HG02885 (cell line): ENCODE results near the gene EVL.
A peak's percentile ranks its signal among the peaks of the same experiment; 100 is the strongest.

Experiments
- ATAC-seq: cut with Tn5 transposase; IDR thresholded peaks from one replicate; pipeline ENCODE4 v1.9.1; 2021; ENCODE audit warnings: mild to moderate bottlenecking; ENCODE audit not compliant: unreplicated experiment, poor library complexity

The EVL gene

GRCh38 chr14:100078997-100079725 lies 13.9 kb downstream of the EVL start:
- peak; percentile 54 for ATAC-seq

GRCh38 chr14:100079726-100080005 lies 14.4 kb downstream of the EVL start:
- ATAC-seq, result no peak

DNA sequence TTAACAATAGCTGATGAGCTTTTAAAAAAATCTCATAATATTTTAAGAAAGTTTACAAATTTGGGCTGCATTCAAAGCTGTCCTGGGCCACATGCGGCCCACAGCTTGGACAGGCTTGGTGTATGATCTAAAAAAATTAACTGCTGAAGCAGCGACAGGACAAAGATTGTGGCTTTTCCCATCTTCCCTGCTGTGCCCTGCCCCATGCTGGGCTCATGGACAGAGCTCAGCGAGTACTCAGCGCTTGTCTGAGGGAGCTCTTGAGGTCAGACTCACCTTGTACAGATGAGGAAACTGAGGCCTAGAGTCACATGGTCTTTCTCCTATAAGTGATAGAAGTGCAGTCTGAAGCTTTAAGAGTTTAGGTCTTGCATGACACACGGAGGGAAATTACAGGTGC lies 15.0 kb downstream of the EVL start:
- ATAC-seq, result no peak

- ATAC-seq, result no peak
Measured at GRCh38 chr14:100081997-100082625, 16.9 kb downstream of the EVL start.

DNA sequence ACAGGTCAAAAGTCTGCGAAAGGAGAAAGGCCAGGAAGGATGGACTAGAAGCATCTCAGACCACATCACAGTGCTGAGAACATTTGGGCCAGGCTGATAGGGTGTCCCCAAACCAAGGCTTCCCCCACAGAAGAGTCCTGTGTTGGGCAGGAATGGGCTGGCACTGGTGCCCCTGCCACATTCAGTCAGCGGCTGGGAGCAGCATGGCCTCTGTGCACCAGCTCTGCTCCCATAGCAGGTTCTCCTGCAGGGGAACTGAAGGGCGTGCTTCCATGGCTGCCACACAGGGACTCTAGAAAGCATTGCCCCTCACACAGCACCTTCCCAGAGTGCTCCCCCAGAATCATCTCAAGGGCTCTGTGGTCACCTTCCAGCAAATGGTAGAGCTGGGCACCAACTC lies 17.5 kb downstream of the EVL start:
- no peak for ATAC-seq

DNA sequence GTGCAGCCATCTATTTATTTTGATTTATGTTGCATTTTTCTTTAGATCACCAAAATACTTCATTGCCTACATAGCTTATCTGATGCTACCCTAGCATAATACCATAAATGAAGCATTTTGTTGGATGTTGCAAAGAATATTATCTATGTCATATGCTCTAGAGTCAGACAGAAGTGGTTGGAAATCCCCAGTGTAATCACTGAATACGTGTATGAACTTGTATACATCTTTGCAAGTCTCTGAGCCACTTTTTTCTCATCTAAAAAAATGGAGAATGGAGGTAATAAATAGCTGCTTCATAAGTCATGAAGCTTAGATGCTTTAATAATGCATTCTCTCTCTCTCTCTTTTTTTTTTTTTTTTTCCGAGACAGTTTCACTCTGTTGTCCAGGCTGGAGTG lies 18.5 kb downstream of the EVL start:
- ATAC-seq, result no peak

GRCh38 chr14:100084591-100084990 lies 19.4 kb downstream of the EVL start:
- ATAC-seq, result no peak

- ATAC-seq, result no peak
Measured at GRCh38 chr14:100085462-100085861, 20.2 kb downstream of the EVL start.

DNA sequence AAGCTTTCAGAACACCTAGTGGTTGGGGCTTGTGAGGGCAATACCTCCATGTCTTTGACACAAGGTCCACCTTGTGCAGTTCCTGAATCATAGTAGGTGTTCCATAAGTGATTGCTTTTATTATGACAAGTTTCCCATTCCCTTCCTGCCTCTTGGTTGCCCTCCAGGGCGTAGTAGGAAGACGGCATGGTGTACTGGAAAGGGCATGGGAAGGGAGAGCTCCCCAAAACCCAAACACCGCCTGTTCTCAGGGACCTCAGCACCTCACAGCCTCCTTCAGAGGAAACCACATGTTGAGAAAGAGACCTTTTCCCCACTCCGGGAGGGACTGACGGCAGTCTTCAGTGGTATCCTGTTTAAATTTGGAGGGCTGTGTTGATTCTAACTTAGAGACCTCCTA lies 21.1 kb downstream of the EVL start:
- ATAC-seq, result no peak

DNA sequence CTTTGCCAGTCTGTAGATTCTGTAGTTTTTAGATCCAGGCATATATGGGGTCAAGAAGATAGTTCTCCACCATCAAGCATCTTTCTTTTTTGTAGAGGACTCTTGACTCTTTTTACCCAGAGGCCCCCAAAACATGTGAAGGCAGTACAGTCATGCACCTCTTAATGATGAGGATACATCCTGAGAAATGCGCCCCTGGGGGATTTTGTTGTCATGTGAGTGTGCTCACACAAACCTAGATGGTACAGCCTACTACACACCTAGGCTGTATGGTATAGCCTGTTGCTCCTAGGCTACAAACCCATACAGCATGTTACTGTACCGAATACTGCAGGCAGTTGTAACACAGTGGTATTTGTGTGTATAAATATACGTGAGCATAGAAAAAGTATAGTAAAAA lies 23.0 kb downstream of the EVL start:
- ATAC-seq, result no peak

DNA sequence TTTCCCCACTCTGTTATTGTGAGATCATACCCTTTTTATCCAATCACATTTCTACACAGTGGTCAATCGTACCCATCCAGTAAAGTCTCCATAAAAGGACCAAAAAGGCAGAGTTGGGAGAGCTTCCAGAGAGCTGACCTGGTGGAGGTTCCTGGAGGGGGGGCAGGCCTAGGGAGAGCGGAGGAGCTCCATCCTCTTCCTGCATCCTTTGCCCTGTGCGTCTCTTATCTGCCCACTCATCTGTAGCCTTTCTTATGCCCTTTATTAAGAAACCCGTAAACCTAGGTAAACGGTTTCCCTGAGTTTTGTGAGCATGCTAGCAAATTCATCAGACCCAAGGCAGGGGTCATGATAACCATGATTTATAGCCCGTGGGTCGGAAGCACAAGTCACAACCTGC lies 26.2 kb downstream of the EVL start:
- ATAC-seq, result no peak

DNA sequence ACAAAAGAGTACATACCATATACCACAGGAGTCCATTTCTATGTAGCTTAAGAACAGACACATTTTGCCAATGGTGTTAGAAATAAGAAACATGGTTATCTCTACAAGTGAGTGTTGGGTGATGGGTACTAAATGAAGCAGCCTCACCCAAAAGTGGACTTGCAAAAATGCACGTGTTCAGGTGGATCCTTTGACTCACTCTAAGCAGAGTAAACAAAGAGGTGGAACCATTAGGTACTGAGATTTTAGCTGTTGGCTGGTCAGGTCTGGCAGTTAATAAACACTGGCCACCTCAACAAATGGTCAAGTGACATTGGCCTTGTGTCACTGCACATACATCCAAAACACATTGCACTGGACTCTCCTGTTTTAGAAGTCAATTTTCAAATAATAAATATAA lies 27.6 kb downstream of the EVL start:
- ATAC-seq, result no peak

DNA sequence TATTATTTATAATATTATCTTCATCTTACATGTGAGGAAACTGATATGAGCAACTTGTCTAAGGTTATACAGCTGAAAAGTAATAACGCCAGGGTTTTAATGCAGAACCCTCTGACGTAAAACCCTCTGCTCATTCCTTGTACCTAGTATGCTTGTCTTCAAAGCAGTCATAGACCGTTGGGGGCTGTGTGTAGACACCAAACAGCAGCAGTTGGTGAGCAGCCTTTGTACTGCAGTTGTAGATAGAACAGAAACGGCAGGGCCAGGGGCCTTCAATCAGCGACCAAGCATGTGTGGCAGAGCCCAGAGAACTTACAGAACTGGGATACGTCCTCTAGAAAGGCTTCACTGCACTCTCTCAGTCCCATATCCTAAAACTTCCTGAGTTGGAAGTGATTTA lies 28.1 kb downstream of the EVL start:
- no peak for ATAC-seq

DNA sequence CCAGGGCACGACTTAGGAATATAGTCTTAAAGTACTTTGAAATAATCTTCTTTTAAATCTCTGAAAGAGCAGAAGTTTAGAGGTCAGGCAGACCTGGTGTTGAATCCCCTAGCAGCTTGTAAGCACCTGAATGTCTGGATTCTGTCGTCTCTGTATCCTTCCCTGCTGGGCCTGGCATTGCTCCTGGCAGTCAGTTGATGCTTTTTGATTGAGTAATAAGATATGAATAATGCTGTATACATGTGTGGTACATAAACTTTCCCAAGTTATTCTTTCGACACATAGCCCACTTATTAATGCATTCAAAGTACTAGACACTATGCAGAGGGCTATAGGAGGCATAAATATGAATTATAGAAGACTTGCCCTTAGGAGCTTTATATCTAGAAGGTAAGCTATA lies 31.4 kb downstream of the EVL start:
- no peak for ATAC-seq

DNA sequence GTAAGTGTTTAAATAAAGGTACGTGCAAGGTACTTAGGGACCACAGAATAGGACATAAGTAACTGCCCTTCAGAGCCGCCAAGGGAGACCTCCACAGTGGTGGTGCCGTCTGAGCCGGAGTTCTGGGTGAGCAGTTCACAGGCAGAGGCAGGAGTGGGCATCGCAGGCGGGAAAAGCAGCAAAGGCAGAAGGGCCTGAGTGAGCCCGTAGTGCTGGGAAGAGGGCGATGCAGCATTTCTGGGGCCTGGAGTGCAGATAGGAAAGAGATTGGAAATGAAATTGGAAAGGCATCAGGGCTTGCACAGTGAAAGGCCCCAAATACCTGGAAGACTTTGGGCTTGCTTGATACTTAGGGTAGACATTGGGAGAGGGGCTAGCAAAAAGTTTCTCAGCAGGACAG lies 32.9 kb downstream of the EVL start:
- ATAC-seq, result no peak

DNA sequence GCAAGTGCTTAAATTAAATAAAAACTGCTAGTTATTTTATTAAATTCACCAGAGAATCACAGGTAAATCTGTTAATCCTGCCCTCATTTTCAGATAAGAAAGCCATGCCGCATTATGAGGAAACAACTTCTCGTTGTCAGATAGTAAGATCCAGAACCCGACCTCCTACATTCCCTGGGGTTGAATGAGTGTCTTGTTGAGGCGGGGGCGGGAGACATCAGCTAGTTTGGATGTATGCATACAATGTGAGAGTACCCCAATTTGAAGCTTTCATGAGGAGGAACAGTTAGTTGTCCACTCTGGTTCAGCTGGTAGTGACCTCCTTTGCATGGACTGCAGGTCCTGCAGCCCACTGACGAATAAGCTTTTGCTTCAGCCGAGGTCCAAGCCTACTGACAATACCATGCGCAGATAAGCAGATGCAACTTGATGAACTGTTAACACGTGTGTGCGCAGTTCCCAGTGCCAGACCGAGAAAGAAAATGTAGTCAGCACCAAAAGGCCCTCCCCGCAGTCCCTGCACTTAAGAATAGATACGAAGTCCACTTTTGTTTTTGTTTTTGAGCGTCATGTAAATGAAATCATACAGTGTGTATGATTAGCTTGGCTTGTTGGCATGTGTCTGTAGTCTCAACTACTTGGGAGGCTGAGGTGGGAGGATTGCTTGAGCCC lies 34.9 kb downstream of the EVL start:
- no peak for ATAC-seq

GRCh38 chr14:100102156-100102785 lies 37.0 kb downstream of the EVL start:
- no peak for ATAC-seq

GRCh38 chr14:100103250-100104005 lies 38.2 kb downstream of the EVL start:
- ATAC-seq, result no peak

DNA sequence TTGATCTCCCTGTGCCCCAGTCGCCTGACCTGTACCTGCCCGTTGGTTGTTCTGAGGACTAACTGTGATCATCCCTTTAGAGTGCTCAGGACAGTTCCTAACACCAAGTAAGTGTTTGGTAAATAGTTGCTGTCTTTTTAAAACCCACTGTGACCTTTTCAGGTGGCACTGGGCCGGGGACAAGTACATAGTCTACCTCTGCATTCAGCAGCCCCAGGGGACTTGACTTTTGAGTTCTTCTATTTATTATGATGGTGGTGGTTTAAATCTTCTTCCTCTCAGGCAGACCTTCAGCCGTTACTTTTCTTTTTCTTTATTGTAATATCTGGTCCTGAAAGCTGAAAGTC lies 38.8 kb downstream of the EVL start:
- ATAC-seq, result no peak

GRCh38 chr14:100104523-100105300 lies 39.5 kb downstream of the EVL start:
- ATAC-seq, result no peak
